ENCODE measurements around the gene CDON. TPM values are rescaled to one million over a fixed set of nuclear protein-coding genes. Genes with fewer than 3 reads are reported as not detected.

Gene CDON
- total RNA-seq, 8 experiments from 2014 or later = 1.3 to 16.9 (median 10.3) TPM

GRCh38 chr11:126053415-126054286, 9.0 kb downstream of the CDON start:
- no peak overlapping the region for H3K27ac ChIP-seq
- ATAC-seq (replicated peaks in 6 of 8) = no peak
- H3K4me1 ChIP-seq (replicated peaks in 1 of 2) = peaks cover 5 to 8% of the 10 kb centered on the region in 2 donors
- no peak overlapping the region for H3K4me3 ChIP-seq
- whole genome bisulfite sequencing, 10 experiments = 6 to 97% (median 85%) methylated on average over 2 to 7 of the region's 7 CpGs
- in situ Hi-C loops (cut with MboI; ENCODE audit: low pct_unique_long_range_greater_than_20kb in 2 of 9, low sequenced_read_pairs in 9 of 9, unreplicated experiment in 9 of 9) = loop anchor here in 2 of 9 experiments (25.0 kb wide), 2 partner anchors 116 to 134 kb away; partner anchors contain the start of gene VSIG10L2 (in 1 of the 2)

GRCh38 chr11:126051117-126051516, 11.5 kb downstream of the CDON start:
- Histone ChIP-seq H3K27ac (no peak overlapping the region), H3K4me1 (replicated peaks in 1 of 2) (peaks cover 2 to 8% of the 10 kb centered on the region in 2 donors), H3K4me3 (no peak overlapping the region)
- in situ Hi-C loops (cut with MboI; ENCODE audit: low pct_unique_long_range_greater_than_20kb in 2 of 9, low sequenced_read_pairs in 9 of 9, unreplicated experiment in 9 of 9) = loop anchor here in 2 of 9 experiments (25.0 kb wide), 2 partner anchors 114 to 136 kb away; partner anchors contain the start of gene VSIG10L2 (in 1 of the 2)
- ATAC-seq (replicated peaks in 6 of 8) = no peak
- WGBS, 10 experiments = 69 to 100% (median 81%) methylated on average over 2 to 3 of the region's 3 CpGs; no CpG with 5 or more reads in 1 of the 10 experiments

GRCh38 chr11:126049159-126049558, 13.5 kb downstream of the CDON start:
- Histone ChIP-seq H3K4me1 (replicated peaks in 1 of 2) (peaks cover 2% of the 10 kb centered on the region in 2 donors), H3K4me3 (no peak overlapping the region), H3K27ac (no peak overlapping the region)
- 25 to 100% (median 65%) methylated on average over 1 of the region's 1 CpG; no CpG with 5 or more reads in 2 of the 10 experiments for WGBS, 10 experiments
- ATAC-seq (replicated peaks in 6 of 8) = no peak
- in situ Hi-C loops (cut with MboI; ENCODE audit: low pct_unique_long_range_greater_than_20kb in 2 of 9, low sequenced_read_pairs in 9 of 9, unreplicated experiment in 9 of 9) = no loop called here

- H3K27ac ChIP-seq = no peak overlapping the region
- H3K4me1 ChIP-seq (replicated peaks in 1 of 2) = peaks cover 0 to 2% of the 10 kb centered on the region in 2 donors
- in situ Hi-C loops (cut with MboI; ENCODE audit: low pct_unique_long_range_greater_than_20kb in 2 of 9, low sequenced_read_pairs in 9 of 9, unreplicated experiment in 9 of 9) = no loop called here
- ATAC-seq (replicated peaks in 6 of 8) = no peak
- H3K4me3 ChIP-seq = no peak overlapping the region
- WGBS, 10 experiments = 33 to 100% (median 100%) methylated on average over 1 to 4 of the region's 5 CpGs
These were observed 14.5 kb downstream of the CDON start for GRCh38 chr11:126048197-126048596.

- WGBS, 10 experiments = 10 to 100% (median 86%) methylated on average over 1 to 5 of the region's 5 CpGs; no CpG with 5 or more reads in 1 of the 10 experiments
- in situ Hi-C loops (cut with MboI; ENCODE audit: low pct_unique_long_range_greater_than_20kb in 2 of 9, low sequenced_read_pairs in 9 of 9, unreplicated experiment in 9 of 9) = no loop called here
- Histone ChIP-seq H3K4me1 (replicated peaks in 1 of 2) (peaks cover 0 to 2% of the 10 kb centered on the region in 2 donors), H3K4me3 (no peak overlapping the region), H3K27ac (no peak overlapping the region)
- peak in 3 of 8 experiments; percentile 58 to 63 (median 60) for ATAC-seq (replicated peaks in 6 of 8)
These were observed 16.0 kb downstream of the CDON start for GRCh38 chr11:126046570-126047195.

- H3K27ac ChIP-seq = no peak overlapping the region
- no peak overlapping the region for H3K4me3 ChIP-seq
- in situ Hi-C loops (cut with MboI; ENCODE audit: low pct_unique_long_range_greater_than_20kb in 2 of 9, low sequenced_read_pairs in 9 of 9, unreplicated experiment in 9 of 9) = no loop called here
- 64 to 97% (median 87%) methylated on average over 3 to 8 of the region's 9 CpGs; no CpG with 5 or more reads in 2 of the 10 experiments for WGBS, 10 experiments
- H3K4me1 ChIP-seq (replicated peaks in 1 of 2) = no peaks in the 10 kb centered on the region
- no peak for ATAC-seq (replicated peaks in 6 of 8)
These were observed 23.0 kb downstream of the CDON start for GRCh38 chr11:126039485-126040271.

- WGBS, 10 experiments = 61 to 100% (median 90%) methylated on average over 1 to 5 of the region's 5 CpGs; no CpG with 5 or more reads in 1 of the 10 experiments
- H3K4me1 ChIP-seq (replicated peaks in 1 of 2) = peaks cover 0 to 6% of the 10 kb centered on the region in 2 donors
- no peak for ATAC-seq (replicated peaks in 6 of 8)
- no peak overlapping the region for H3K27ac ChIP-seq
- in situ Hi-C loops (cut with MboI; ENCODE audit: low pct_unique_long_range_greater_than_20kb in 2 of 9, low sequenced_read_pairs in 9 of 9, unreplicated experiment in 9 of 9) = no loop called here
- H3K4me3 ChIP-seq = no peak overlapping the region
These were observed 26.9 kb downstream of the CDON start for GRCh38 chr11:126035718-126036117.

GRCh38 chr11:126034933-126035425, 27.7 kb downstream of the CDON start:
- H3K4me3 ChIP-seq = no peak overlapping the region
- in situ Hi-C loops (cut with MboI; ENCODE audit: low pct_unique_long_range_greater_than_20kb in 2 of 9, low sequenced_read_pairs in 9 of 9, unreplicated experiment in 9 of 9) = no loop called here
- H3K27ac ChIP-seq = no peak overlapping the region
- WGBS, 10 experiments = 50 to 100% (median 79%) methylated on average over 1 to 5 of the region's 5 CpGs
- no peak for ATAC-seq (replicated peaks in 6 of 8)
- H3K4me1 ChIP-seq (replicated peaks in 1 of 2) = peaks cover 0 to 6% of the 10 kb centered on the region in 2 donors

- H3K4me1 ChIP-seq (replicated peaks in 1 of 2) = peaks cover 0 to 6% of the 10 kb centered on the region in 2 donors
- in situ Hi-C loops (cut with MboI; ENCODE audit: low pct_unique_long_range_greater_than_20kb in 2 of 9, low sequenced_read_pairs in 9 of 9, unreplicated experiment in 9 of 9) = no loop called here
- peak in 1 of 8 experiments; percentile 52 for ATAC-seq (replicated peaks in 6 of 8)
- H3K27ac ChIP-seq = no peak overlapping the region
- H3K4me3 ChIP-seq = no peak overlapping the region
- 0 to 52% (median 22%) methylated on average over 3 to 10 of the region's 10 CpGs for WGBS, 10 experiments
These were observed 28.4 kb downstream of the CDON start for GRCh38 chr11:126034039-126034932.

GRCh38 chr11:126032375-126032774, 30.3 kb downstream of the CDON start:
- 81 to 100% (median 93%) methylated on average over 2 to 7 of the region's 7 CpGs for WGBS, 10 experiments
- in situ Hi-C loops (cut with MboI; ENCODE audit: low pct_unique_long_range_greater_than_20kb in 2 of 9, low sequenced_read_pairs in 9 of 9, unreplicated experiment in 9 of 9) = no loop called here
- no peak for ATAC-seq (replicated peaks in 6 of 8)
- H3K27ac ChIP-seq = no peak overlapping the region
- H3K4me1 ChIP-seq (replicated peaks in 1 of 2) = peaks cover 0 to 6% of the 10 kb centered on the region in 2 donors
- no peak overlapping the region for H3K4me3 ChIP-seq

- in situ Hi-C loops (cut with MboI; ENCODE audit: low pct_unique_long_range_greater_than_20kb in 2 of 9, low sequenced_read_pairs in 9 of 9, unreplicated experiment in 9 of 9) = no loop called here
These were observed 32.9 kb downstream of the CDON start for GRCh38 chr11:126029805-126030204.

GRCh38 chr11:126029237-126029636, 33.4 kb downstream of the CDON start:
- H3K4me3 ChIP-seq = no peak overlapping the region
- H3K4me1 ChIP-seq (replicated peaks in 1 of 2) = peaks cover 0 to 5% of the 10 kb centered on the region in 2 donors
- no peak for ATAC-seq (replicated peaks in 6 of 8)
- H3K27ac ChIP-seq = no peak overlapping the region
- 17 to 100% (median 50%) methylated on average over 1 to 4 of the region's 4 CpGs; no CpG with 5 or more reads in 3 of the 10 experiments for WGBS, 10 experiments
- in situ Hi-C loops (cut with MboI; ENCODE audit: low pct_unique_long_range_greater_than_20kb in 2 of 9, low sequenced_read_pairs in 9 of 9, unreplicated experiment in 9 of 9) = no loop called here

More at GRCh38 chr11:126029805-126030204, 32.9 kb downstream of the CDON start:
- no peak overlapping the region for H3K4me3 ChIP-seq
- no peak overlapping the region for H3K27ac ChIP-seq
- ATAC-seq (replicated peaks in 6 of 8) = no peak
- peaks cover 0 to 6% of the 10 kb centered on the region in 2 donors for H3K4me1 ChIP-seq (replicated peaks in 1 of 2)
- 70 to 100% (median 88%) methylated on average over 1 to 2 of the region's 2 CpGs; no CpG with 5 or more reads in 3 of the 10 experiments for WGBS, 10 experiments
